CD14-positive monocyte (primary cell): ENCODE results near the gene KIDINS220. TPM values are rescaled to one million over a fixed set of nuclear protein-coding genes. Genes with fewer than 3 reads are reported as not detected.

ENCODE experiments used
- DNase-seq, 3 donors: peaks; one replicate each; pipeline ENCODE4 v3.0.0-alpha.2; 2011 to 2022
- H2AFZ ChIP-seq: 2 replicates; pipeline ENCODE4 v1.6.0; 2012; ENCODE audit warnings: mild to moderate bottlenecking, low read depth, low read length, inconsistent platforms; ENCODE audit not compliant: insufficient read depth, poor library complexity, severe bottlenecking
- H3K27ac ChIP-seq, 2 donors: 1 replicate in 1 of 2; 2 replicates in 1 of 2; pipeline ENCODE4 v1.5.1; 2012 to 2013; ENCODE audit warnings: low read length in 2 of 2, control low read depth in 1 of 2, inconsistent platforms in 1 of 2, low read depth in 1 of 2, mild to moderate bottlenecking in 1 of 2
- H3K27me3 ChIP-seq, 2 donors: one replicate each; pipeline versions ENCODE4 v1.6.0 to v1.6.1; 2011 to 2013; ENCODE audit warnings: low read length in 2 of 2; ENCODE audit not compliant: control insufficient read depth in 2 of 2, insufficient read depth in 2 of 2
- H3K36me3 ChIP-seq, 2 donors: replicated peaks in 1 of 2; 1 replicate in 1 of 2; 2 replicates in 1 of 2; pipeline versions ENCODE4 v1.5.1 to v1.6.1; 2012 to 2013; ENCODE audit warnings: low read length in 2 of 2, control low read depth in 1 of 2, inconsistent platforms in 1 of 2, mild to moderate bottlenecking in 1 of 2; ENCODE audit not compliant: insufficient read depth in 2 of 2, control insufficient read depth in 1 of 2
- H3K4me1 ChIP-seq, 2 donors: 1 replicate in 1 of 2; 2 replicates in 1 of 2; pipeline versions ENCODE4 v1.5.1 to v1.6.1; 2012 to 2013; ENCODE audit warnings: low read length in 2 of 2, control low read depth in 1 of 2, inconsistent platforms in 1 of 2, mild to moderate bottlenecking in 1 of 2, moderate library complexity in 1 of 2; ENCODE audit not compliant: insufficient read depth in 2 of 2, control insufficient read depth in 1 of 2
- H3K4me2 ChIP-seq: replicated peaks from 2 replicates; pipeline ENCODE3; 2012; ENCODE audit warnings: low read length, moderate library complexity, mild to moderate bottlenecking; ENCODE audit not compliant: poor library complexity, severe bottlenecking; ENCODE audit errors: extremely low read depth
- H3K4me3 ChIP-seq, 3 experiments: fragments of 200-600 bp in 1 of 3; sonication (generic) in 1 of 3; replicated peaks in 1 of 3; 1 replicate in 2 of 3; 2 replicates in 1 of 3; pipeline ENCODE4 v1.5.1; 2011 to 2013; ENCODE audit warnings: low read length in 3 of 3, mild to moderate bottlenecking in 3 of 3, control low read depth in 2 of 3, low read depth in 2 of 3, inconsistent platforms in 1 of 3, moderate library complexity in 1 of 3
- H3K79me2 ChIP-seq: 2 replicates; pipeline ENCODE4 v1.6.0; 2012; ENCODE audit warnings: mild to moderate bottlenecking, control low read depth, inconsistent platforms, low read length, moderate library complexity; ENCODE audit not compliant: insufficient read depth
- H3K9ac ChIP-seq: 2 replicates; pipeline ENCODE4 v1.6.0; 2017; ENCODE audit warnings: low read length, mild to moderate bottlenecking; ENCODE audit not compliant: insufficient read depth, poor library complexity, severe bottlenecking
- H3K9me3 ChIP-seq, 2 donors: replicated peaks in 1 of 2; 1 replicate in 1 of 2; 2 replicates in 1 of 2; pipeline versions ENCODE4 v1.5.1 to v1.6.1; 2012 to 2013; ENCODE audit warnings: low read length in 2 of 2, control low read depth in 1 of 2; ENCODE audit not compliant: control insufficient read depth in 1 of 2, insufficient read depth in 1 of 2
- H4K20me1 ChIP-seq: 2 replicates; pipeline ENCODE4 v1.6.0; 2012; ENCODE audit warnings: mild to moderate bottlenecking, low read length, control low read depth, moderate library complexity; ENCODE audit not compliant: insufficient read depth
- H3K27ac Mint-ChIP-seq, 7 donors: one replicate each; pipeline ENCODE4 v1.8.0; 2020; ENCODE audit warnings: mild to moderate bottlenecking in 7 of 7, mixed read lengths in 7 of 7, moderate library complexity in 6 of 7, inconsistent platforms in 2 of 7
- H3K27me3 Mint-ChIP-seq, 3 donors: one replicate each; pipeline ENCODE4 v1.8.0; 2021 to 2022; ENCODE audit warnings: low read depth in 3 of 3, mild to moderate bottlenecking in 3 of 3, mixed read lengths in 3 of 3, moderate library complexity in 3 of 3, inconsistent platforms in 1 of 3
- H3K36me3 Mint-ChIP-seq, 2 donors: one replicate each; pipeline ENCODE4 v1.8.0; 2020; ENCODE audit warnings: mixed read lengths in 2 of 2, inconsistent platforms in 1 of 2, mild to moderate bottlenecking in 1 of 2
- H3K4me1 Mint-ChIP-seq: one replicate; pipeline ENCODE4 v1.8.0; 2020; ENCODE audit warnings: mild to moderate bottlenecking, mixed read lengths
- H3K4me3 Mint-ChIP-seq, 2 donors: one replicate each; pipeline ENCODE4 v1.8.0; 2020; ENCODE audit warnings: mild to moderate bottlenecking in 2 of 2, mixed read lengths in 2 of 2, moderate library complexity in 1 of 2
- H3K9me3 Mint-ChIP-seq, 7 donors: one replicate each; pipeline ENCODE4 v1.8.0; 2020 to 2022; ENCODE audit warnings: mixed read lengths in 7 of 7, mild to moderate bottlenecking in 6 of 7, moderate library complexity in 6 of 7, inconsistent platforms in 2 of 7
- CTCF ChIP-seq: fragments of 200-600 bp; IDR thresholded peaks from one replicate; pipeline ENCODE4 v1.8.0; 2022; ENCODE audit warnings: antibody characterized with exemption, mild to moderate bottlenecking
- WGBS: methylation state at CpG from one replicate; pipeline ENCODE4 v1.1.5; 2013; ENCODE audit warnings: missing lambda C conversion rate; ENCODE audit not compliant: insufficient coverage; 5-methylcytosine and 5-hydroxymethylcytosine counted together
- intact Hi-C, 2 donors: fragments of 100-400 bp; cut with micrococcal nuclease; formaldehyde crosslinking; loops; one replicate each; pipeline versions ENCODE4 v1.15.0 to v1.15.1; 2023
- polyA plus RNA-seq, 3 donors: library from polyadenylated mRNA; depleted of rRNA in 1 of 3; unstranded in 2 of 3; stranded (reverse) in 1 of 3; fragments of 300-500 nt in 2 of 3; fragments of >200 nt in 1 of 3; fragmentation: Illumina TruSeq in 2 of 3; gene quantifications; 1 replicate in 2 of 3; 2 replicates in 1 of 3; pipeline ENCODE4 v1.2.3, GENCODE V29; 2012 to 2021

KIDINS220 gene
- polyA plus RNA-seq, 3 donors = 12.1 to 26.7 (median 26.3) TPM

GRCh38 chr2:8797682-8798081 lies 39.7 kb downstream of the KIDINS220 start:
- TF ChIP-seq CTCF = no peak
- Mint-ChIP-seq H3K9me3 (no peaks in the 10 kb centered on the region), H3K4me1 (peaks cover 3% of the 10 kb centered on the region), H3K36me3 (peaks cover 86 to 91% of the 10 kb centered on the region in 2 donors), H3K27me3 (peaks cover 0 to 1% (median 0%) of the 10 kb centered on the region in 3 donors), H3K4me3 (no peak overlapping the region), H3K27ac (no peak overlapping the region)
- H3K27ac ChIP-seq = no peak overlapping the region
- no peaks in the 10 kb centered on the region for H3K4me1 ChIP-seq
- no peaks in the 10 kb centered on the region for H3K27me3 ChIP-seq
- intact Hi-C loops = no loop called here
- H3K36me3 ChIP-seq = peaks cover 96 to 99% of the 10 kb centered on the region in 2 donors
- WGBS = no CpG with 5 or more reads among the region's 2 CpGs
- no peaks in the 10 kb centered on the region for H3K9me3 ChIP-seq
- peaks cover 11% of the 10 kb centered on the region for H4K20me1 ChIP-seq
- H3K4me3 ChIP-seq = no peak overlapping the region
- H3K79me2 ChIP-seq = no peaks in the 10 kb centered on the region
- no peak overlapping the region for H3K4me2 ChIP-seq
- H3K9ac ChIP-seq = no peak overlapping the region
- no peak overlapping the region for H2AFZ ChIP-seq
- DNase-seq = no peak

GRCh38 chr2:8796878-8797550 lies 40.4 kb downstream of the KIDINS220 start:
- intact Hi-C loops = no loop called here
- H3K27me3 ChIP-seq = no peaks in the 10 kb centered on the region
- 88% methylated on average over 6 of the region's 6 CpGs for WGBS
- no peaks in the 10 kb centered on the region for H3K9me3 ChIP-seq
- Mint-ChIP-seq H3K9me3 (no peaks in the 10 kb centered on the region), H3K4me1 (peaks cover 3% of the 10 kb centered on the region), H3K27ac (no peak overlapping the region), H3K4me3 (no peak overlapping the region), H3K36me3 (peaks cover 82 to 92% of the 10 kb centered on the region in 2 donors), H3K27me3 (peaks cover 0 to 1% (median 0%) of the 10 kb centered on the region in 3 donors)
- H3K9ac ChIP-seq = no peak overlapping the region
- DNase-seq = no peak
- H2AFZ ChIP-seq = no peak overlapping the region
- H3K27ac ChIP-seq = no peak overlapping the region
- H3K36me3 ChIP-seq = peaks cover 96 to 99% of the 10 kb centered on the region in 2 donors
- peaks cover 8% of the 10 kb centered on the region for H4K20me1 ChIP-seq
- H3K4me1 ChIP-seq = no peaks in the 10 kb centered on the region
- H3K4me2 ChIP-seq = no peak overlapping the region
- no peaks in the 10 kb centered on the region for H3K79me2 ChIP-seq
- TF ChIP-seq CTCF = no peak
- no peak overlapping the region for H3K4me3 ChIP-seq
